ENCODE data around the gene ASCC3.
A peak's percentile ranks its signal among the peaks of the same experiment; 100 is the strongest.
"Not testable (repeated sequence)": the region's sequence is repeated elsewhere in the genome, so short reads cannot be mapped to it uniquely, and the experiment has no call there.

The ASCC3 gene

GRCh38 chr6:100774681-100775080, 106.4 kb downstream of the ASCC3 start:
- in situ Hi-C loops (cut with HindIII; ENCODE audit: low sequenced_read_pairs) = no loop called here
- H3K4me3 ChIP-seq (ENCODE audit: low read depth, low read length) = no peak overlapping the region
- TF ChIP-seq CTCF (IDR thresholded peaks at IDR 0.05; ENCODE audit: low read depth, low read length) = no peak
- DNase-seq (ENCODE audit: low read depth, low spot score) = peak; percentile 12

DNA sequence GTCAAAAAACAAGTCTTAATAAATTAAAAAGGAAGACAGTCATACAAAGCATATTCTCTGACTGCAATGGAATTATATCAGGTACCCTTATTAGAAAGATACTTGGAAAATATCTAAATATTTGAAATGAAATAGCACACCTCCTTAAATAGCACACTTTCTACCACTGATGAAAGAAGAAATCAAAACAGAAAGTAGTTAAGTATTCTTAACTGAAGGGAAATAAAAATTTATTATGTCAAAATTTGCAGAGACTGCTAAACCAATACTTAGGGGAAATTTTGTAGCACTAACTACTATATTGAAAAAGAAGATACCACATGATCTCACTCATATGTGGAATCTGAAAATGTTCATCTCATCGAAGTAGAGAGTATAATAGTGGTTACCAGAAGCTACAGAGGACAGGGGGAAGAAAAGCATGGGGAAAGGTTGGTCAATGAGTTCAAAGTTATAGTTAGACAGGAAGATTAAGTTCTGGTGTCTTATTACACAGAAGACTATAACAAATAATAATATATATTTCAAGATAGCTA, 112.2 kb downstream of the ASCC3 start:
- TF ChIP-seq CTCF (IDR thresholded peaks at IDR 0.05; ENCODE audit: low read depth, low read length) = no peak
- in situ Hi-C loops (cut with HindIII; ENCODE audit: low sequenced_read_pairs) = no loop called here
- H3K4me3 ChIP-seq (ENCODE audit: low read depth, low read length) = no peak overlapping the region
- DNase-seq (ENCODE audit: low read depth, low spot score) = no peak

DNA sequence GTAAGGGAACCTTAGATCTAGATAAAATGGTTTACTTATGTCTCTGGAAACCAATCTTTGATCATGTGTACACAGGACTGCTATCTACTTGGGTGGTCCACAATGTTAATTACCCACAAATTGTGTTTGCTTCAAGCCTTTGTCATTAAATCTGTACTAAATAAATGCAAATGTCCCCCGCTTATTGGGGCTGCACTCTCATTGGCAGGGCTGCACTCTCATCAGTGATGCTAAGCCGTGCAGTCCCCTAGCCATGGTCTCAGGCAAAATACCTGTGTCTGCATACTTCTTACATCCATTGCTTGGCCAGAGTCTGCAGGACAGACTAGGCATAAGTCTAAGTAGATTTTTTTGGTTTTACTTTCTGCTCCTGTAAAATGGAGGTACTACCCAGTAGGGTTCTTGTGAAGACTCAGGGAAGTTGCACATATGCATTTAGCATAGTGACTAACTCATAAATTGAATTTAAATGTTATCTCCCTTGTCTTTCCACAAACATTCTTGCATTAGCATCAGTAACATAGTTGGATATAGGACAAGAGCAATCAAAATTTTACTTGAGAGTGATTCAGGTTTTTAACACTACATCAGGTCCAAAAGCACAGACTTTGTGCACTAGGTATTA, 117.4 kb downstream of the ASCC3 start:
- DNase-seq (ENCODE audit: low read depth, low spot score) = no peak
- no peak for TF ChIP-seq CTCF (IDR thresholded peaks at IDR 0.05; ENCODE audit: low read depth, low read length)
- in situ Hi-C loops (cut with HindIII; ENCODE audit: low sequenced_read_pairs) = no loop called here
- H3K4me3 ChIP-seq (ENCODE audit: low read depth, low read length) = no peak overlapping the region

DNA sequence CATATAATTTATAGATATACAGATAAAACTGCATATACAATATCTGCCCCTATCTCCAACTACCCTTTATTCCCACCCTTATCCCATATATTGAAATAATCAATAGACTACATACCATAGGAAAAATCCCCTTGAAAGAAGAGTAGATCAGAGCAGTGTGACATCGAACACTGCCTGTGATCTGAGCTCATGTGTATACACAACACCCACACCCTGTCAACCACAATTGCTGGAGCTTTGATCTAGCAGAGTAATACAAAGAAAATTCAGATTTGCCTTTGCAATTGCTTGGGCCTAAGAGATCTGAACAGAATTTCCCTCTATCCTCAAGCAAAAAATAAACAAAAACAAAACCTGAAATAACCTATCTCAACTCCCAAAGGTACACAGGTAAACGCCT, 119.3 kb downstream of the ASCC3 start:
- TF ChIP-seq CTCF (IDR thresholded peaks at IDR 0.05; ENCODE audit: low read depth, low read length) = no peak
- no peak for DNase-seq (ENCODE audit: low read depth, low spot score)
- H3K4me3 ChIP-seq (ENCODE audit: low read depth, low read length) = no peak overlapping the region
- in situ Hi-C loops (cut with HindIII; ENCODE audit: low sequenced_read_pairs) = no loop called here

DNA sequence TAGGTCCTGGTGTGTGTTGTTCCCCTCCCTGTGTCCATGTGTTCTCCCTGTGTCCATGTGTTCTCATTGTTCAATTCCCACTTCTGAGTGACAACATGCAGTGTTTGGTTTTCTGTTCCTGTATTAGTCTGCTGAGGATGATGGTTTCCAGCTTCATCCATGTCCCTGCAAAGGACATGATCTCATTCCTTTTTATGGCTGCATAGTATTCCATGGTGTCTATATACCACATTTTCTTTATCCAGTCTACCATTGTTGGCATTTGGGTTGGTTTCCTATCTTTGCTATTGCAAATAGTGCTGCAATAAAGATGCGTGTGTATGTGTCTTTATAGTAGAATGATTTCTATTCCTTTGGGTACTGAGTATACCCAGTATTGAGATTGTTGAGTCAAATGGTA, 122.7 kb downstream of the ASCC3 start:
- H3K4me3 ChIP-seq (ENCODE audit: low read depth, low read length); in situ Hi-C loops (cut with HindIII; ENCODE audit: low sequenced_read_pairs); DNase-seq (ENCODE audit: low read depth, low spot score): not testable (repeated sequence)

- TF ChIP-seq CTCF (IDR thresholded peaks at IDR 0.05; ENCODE audit: low read depth, low read length) = no peak
- H3K4me3 ChIP-seq (ENCODE audit: low read depth, low read length) = no peak overlapping the region
- in situ Hi-C loops (cut with HindIII; ENCODE audit: low sequenced_read_pairs) = no loop called here
- no peak for DNase-seq (ENCODE audit: low read depth, low spot score)
Observed at GRCh38 chr6:100753421-100753820, 127.7 kb downstream of the ASCC3 start.

- H3K4me3 ChIP-seq (ENCODE audit: low read depth, low read length) = no peak overlapping the region
- no peak for TF ChIP-seq CTCF (IDR thresholded peaks at IDR 0.05; ENCODE audit: low read depth, low read length)
- in situ Hi-C loops (cut with HindIII; ENCODE audit: low sequenced_read_pairs) = no loop called here
- DNase-seq (ENCODE audit: low read depth, low spot score) = no peak
Observed at GRCh38 chr6:100751590-100751989, 129.5 kb downstream of the ASCC3 start.
